ENCODE data around the gene CHMP2B.

DNA sequence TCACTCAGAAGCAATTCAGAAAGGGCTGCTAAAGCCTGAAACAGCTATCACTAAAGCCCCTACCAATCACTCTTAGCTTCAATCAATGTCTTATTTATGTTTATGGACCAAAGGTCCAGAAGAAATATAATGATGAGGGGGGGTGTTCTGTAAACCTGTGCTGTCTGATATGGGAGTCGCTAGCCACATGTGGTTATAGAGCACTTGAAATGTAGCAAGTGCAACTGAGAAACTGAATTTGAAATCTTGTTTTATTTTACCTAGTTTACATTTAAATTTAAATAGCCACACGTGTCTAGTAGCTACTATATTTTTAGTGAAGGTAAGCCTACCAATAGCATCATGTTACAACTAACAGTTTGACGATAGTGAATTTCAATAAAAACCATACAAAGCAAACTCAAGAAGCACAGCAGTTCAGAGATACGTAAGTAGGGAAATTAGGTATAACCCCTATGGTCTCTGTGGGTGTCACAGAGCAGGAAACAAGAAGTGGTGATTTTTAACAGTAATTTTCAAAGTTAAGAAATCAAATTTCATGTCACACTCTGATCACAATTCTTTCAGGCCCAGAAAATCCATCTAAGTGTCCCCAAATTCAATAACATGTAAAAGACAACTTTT, 45.7 kb downstream of the CHMP2B start:
- TF ChIP-seq, protein P1, sequence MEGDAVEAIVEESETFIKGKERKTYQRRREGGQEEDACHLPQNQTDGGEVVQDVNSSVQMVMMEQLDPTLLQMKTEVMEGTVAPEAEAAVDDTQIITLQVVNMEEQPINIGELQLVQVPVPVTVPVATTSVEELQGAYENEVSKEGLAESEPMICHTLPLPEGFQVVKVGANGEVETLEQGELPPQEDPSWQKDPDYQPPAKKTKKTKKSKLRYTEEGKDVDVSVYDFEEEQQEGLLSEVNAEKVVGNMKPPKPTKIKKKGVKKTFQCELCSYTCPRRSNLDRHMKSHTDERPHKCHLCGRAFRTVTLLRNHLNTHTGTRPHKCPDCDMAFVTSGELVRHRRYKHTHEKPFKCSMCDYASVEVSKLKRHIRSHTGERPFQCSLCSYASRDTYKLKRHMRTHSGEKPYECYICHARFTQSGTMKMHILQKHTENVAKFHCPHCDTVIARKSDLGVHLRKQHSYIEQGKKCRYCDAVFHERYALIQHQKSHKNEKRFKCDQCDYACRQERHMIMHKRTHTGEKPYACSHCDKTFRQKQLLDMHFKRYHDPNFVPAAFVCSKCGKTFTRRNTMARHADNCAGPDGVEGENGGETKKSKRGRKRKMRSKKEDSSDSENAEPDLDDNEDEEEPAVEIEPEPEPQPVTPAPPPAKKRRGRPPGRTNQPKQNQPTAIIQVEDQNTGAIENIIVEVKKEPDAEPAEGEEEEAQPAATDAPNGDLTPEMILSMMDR (conservative IDR thresholded peaks at IDR 0.05; ENCODE audit: low read depth, low read length) = no peak
- TF ChIP-seq EZH2phosphoT487 (IDR thresholded peaks at IDR 0.05; ENCODE audit: borderline replicate concordance, low read length) = no peak

All from PC-3 (cell line).